ENCODE data around the gene PHYKPL.

PHYKPL gene

DNA sequence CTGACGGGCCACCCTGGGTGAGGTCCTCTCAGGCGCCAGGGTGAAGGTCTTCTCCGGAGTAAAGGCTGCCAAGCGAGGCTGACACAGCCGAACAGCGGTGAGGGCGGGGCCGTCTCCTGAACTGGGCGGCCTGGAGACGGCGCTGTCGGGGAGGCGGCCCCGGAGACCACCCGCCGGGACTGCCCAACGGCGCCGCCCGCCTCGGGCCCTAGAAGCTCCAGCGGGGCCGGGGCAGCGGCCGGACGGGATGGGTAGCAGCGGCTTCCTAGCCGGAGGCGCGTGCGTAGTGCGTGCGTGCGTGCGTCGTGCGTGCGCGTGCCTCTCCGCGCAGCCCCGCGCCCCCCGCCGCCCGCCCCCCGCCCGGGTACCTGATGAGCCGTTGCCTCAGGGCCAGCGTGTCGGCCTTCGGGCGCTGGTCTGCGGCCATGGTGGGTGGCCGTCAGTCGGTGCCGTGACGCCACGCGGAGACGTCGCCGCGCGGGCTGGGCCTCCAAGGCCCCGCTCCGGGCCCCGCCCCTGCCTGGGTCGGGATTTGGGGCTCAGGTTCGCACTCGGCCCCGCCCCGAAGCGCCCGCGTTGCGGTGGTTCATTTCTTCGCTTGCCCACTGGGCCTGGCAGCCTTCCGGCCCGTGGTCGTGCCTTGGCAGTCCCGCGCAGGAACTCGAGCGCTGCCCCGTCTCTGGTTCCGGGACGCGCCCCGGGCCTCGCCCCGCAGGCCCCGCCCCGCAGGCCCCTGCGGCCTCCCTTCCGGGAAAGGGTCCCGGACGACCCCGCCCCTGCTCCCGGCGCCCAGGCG is at the start of gene PHYKPL:
Gene PHYKPL, minus strand, starts transcription at position 679 of the 796 bp plus-strand sequence. Its CDS starts 252 bp downstream, at position 427.
- peak; percentile 32 for DNase-seq (ENCODE audit: low read depth)

DNA sequence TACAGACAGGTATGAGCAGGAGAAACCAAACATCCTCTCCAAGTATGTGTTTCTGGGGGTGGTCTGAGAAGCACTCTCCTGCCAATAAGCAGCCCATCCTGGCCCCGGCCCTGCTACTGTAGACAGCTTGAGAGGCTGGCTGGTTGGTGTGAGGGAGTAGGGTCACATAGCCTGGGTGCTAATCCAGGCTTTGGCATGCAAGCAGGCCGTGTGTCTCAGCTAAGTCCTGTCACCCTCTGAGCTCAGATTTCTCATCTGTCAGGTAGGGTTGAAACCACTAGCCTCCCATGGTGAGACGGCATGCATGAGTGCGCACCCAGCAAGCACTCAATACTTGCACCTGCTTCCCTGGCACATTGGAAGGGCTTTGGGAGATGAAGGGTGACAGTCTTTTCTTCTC is 49.8 kb upstream of the PHYKPL start:
- no peak for DNase-seq (ENCODE audit: low read depth)

DNA sequence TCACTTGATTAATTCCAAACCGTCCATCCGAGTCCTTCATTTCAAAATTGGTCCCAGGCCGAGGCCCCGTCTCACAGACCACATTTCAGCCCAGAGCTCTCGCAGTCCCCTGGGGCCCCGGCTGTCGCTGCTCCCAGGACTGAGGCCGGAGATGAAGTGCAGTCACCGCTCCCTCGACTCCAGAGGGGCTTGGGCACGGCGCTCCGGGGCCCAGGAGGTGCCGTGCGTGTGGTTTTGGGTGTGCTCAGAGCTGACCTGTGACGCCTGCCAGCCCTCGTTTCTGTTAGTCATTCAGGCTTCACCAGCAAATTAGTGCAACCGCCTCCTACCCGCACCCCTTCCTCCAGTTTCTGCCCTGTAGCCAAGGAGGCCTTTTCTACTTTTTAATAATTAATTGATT is 48.7 kb upstream of the PHYKPL start:
- no peak for DNase-seq (ENCODE audit: low read depth)

DNA sequence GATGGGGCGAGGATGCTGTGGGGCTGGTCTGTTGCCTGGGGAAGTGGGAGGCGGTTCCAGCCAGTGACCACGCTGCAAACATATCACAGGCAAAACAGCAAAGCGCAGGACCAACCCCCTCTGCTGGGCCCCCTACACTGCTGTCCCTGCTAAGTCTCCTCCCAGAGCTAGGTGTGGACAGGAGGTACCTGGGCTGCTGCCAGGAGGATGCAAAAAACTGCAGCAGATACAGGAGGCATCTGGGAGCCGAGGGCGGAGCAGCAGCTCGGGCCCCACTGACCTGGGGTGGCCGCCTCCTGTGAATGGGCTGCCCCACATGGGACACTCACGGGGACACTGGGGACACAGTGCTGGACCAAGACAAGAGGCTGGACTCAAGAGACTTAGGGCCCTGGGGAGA is 48.0 kb upstream of the PHYKPL start:
- no peak for DNase-seq (ENCODE audit: low read depth)

DNA sequence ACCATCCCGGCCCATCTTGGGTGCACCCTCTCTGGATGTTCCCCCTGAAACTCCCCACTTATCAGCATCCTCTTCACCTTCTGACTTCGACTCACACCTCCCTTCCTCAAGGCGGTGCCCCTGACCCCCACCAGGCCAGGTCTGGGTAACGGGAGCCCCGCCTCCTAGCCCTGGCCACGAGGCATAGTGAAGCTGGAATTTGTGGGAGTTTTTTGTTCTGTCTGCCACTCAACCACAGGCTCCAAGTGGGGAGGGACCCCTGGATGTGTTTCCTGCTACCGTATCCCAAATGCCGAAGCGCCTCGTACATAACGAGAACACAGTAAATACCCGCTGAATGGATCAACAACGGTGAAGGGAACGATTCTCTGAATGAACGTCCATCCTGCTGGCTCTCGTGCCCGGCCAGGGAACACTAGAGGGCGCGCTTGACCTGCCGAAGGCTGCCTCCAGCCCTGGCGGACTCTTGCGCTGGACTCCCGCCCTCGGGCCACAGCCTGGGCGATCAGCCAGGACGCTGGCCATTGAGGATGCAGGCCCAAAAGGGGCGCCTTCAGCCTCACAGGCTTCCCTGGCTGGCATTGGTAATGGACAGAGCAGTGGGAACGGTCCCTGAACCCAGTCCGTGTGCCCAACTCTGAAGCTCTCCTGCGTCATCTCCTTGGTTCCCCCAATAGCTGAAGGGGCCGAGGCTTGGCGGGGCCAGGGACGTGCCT is 47.3 kb upstream of the PHYKPL start:
- DNase-seq (ENCODE audit: low read depth): peak; percentile 56

DNA sequence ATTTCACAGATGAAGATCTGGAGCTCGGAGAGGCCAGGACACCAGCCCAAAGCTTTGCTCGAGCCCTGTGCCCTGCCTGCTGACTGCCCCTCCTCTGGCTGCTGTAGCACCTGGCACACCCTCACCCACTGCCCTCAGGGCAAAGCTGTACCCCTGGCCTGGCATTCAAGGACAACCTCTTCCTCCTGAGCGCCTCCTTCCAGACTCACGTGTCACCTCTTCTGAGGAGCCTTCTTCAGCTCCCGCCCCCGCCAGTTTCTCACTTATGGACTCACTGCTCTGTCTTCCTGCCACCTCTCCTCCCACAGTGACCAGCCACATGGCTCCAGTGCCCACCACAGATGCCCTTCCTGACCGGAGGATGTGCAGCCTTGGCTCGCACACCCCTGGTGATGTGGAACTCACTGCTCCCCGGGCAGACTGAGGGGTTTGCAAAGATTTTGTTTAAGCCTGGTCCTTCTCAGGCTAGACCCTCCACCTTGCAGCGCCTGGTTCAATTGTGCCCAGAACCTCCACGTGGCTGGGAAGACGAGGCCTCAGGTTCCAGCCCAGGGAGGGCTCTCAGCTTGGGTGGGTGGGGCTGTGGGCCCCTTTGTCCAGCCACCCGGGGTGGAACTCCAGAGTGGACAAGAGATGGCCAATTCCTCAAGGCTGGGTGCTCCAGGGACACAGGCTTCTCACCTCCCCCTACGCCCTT is 46.6 kb upstream of the PHYKPL start:
- no peak for DNase-seq (ENCODE audit: low read depth)

DNA sequence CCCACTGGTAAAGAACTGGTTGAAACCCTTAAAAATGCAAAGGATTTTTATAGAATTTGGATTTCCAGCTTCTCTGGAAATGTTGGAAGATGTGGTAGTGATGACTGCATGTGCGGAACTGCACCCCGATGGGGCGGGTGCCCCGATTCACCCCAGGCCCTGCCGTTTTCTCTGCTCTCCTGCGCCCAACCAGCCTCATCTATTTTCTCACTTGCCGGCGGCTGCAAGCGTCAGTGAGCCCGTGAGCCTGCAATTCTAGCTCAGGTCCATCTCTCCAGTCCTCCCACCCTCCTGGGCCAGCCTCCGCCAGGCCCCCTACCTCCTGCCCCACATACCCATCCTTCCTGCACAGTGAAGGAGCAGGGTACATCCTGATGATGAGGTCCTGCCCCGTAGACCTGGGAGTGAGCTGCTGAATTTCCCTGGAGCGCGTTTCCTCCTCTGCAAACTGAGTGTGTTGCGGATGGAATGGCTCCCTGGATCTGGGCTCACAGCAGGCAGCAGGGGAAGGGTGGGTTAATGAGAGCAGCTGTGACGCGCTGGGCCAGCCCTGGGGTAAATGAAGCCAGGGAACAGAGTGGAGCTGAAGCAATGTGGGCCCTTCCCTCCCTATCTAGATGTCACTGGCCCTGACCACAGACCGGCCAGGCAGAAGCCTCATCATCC is 45.9 kb upstream of the PHYKPL start:
- DNase-seq (ENCODE audit: low read depth): no peak

DNA sequence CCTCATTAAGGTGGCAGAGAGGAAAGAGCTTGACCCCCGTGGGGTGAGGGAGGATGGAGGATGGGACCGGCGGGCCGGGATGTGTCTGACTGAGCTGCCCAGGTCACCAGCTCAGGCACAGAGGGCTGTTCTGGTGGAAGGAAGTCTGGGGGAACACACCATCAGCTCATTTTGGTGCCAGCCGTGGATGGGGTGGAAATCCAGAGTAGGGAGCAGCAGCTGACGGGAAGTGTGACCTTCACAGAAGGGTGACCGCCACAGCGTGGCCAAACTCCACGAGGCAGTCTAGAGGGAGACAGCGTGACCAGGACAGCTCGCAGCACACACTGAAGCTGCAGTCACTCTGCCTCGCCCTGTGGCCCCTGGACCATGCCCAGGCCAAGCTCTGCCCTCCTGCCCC is 45.3 kb upstream of the PHYKPL start:
- DNase-seq (ENCODE audit: low read depth): no peak

DNA sequence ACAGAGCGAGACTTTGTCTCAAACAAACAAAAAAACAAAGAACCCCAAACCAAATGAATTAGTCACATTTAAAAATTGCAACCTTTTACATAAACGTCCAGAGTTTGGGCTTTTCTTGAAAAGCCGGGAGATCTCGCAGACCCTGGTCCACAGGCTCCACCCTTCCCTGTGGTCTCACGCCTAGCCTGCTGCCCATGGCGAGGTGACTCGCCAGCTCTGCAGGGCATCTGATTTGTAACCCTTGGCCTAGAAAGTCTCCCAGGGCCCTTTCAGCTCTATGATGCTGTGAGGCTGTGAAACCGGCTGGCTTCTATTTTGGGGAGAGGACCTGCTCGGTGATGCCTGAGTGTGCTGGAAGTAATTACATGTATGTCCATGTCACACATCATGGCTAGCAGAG is 44.7 kb upstream of the PHYKPL start:
- no peak for DNase-seq (ENCODE audit: low read depth)

DNA sequence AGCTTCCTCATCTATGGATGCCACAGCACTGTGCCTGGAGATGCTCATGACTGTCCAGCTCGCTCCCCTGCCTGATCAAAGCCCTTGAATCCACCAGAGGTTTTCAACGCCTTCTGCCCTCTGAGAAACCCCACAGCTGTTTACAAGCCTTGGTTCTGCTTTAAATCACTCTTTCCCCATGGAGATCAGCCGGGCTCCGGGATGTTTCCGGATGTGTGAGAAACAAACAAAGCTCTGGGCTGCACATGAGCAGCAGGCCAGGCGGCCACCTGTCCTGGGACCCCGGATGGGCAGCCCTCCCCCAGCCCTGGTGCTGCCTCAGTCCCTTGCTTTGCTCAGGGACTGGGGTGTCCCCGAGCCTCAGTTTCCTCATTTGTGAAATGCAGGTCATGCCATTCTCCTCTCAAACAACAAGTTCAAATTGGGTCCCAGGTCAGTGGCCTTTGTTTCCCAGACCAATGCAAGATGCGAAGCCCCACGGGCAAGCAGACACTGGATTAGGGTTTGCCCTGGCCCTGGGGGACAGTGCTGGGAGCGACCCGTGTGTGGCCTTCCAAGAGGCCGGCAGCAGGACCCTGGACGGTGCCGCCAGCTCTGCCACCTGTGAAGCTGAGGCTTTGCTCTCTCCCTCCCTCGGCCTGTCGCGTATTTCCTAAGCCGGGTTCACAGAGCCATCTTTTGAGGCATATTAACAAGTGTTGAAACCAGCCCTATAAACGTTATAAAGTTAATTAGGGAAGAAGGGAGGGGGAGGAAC is 42.4 kb upstream of the PHYKPL start:
- DNase-seq (ENCODE audit: low read depth): no peak

DNA sequence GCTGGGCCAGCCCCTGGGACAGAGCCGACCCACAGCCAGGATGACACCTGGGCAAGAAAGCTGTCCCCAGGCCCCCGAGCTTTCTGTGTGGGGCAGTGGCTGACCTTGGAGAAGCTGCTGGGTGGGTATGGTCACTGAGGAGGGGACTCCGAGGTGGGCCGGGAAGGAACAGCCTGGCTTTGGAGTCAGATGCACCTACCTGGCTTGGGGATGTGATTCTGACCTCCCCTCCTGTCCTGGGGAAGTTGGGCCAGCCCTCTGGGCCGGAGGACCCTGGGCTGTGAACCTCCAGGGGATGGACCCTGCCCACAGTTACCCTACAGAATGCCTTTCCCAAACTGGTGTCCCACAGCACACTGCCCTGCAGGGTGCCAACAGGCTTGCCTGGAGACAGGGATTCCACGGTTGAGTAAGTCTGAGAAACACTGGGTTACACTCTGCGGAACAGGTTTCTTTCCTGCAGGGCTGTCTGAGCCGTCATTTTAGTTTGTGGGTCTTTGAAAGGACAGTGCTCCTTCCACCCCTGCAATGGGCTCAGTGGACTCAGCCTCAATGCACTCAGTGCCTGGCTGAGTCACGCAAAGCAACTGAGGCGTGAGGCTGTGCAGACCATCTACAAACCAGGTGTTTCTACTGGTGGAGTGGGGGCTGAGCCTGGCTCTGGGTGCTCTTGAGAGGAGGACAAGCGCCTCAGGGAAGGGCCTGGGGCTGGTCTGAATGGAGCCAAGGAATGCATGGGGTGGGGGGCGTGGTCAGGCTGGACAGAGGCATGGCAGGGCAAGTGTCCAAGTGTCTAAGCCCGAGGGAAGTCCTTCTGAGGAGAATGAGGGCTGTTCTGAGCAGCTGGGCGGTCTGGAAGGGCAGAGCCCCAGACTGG is 41.3 kb upstream of the PHYKPL start:
- DNase-seq (ENCODE audit: low read depth): no peak

DNA sequence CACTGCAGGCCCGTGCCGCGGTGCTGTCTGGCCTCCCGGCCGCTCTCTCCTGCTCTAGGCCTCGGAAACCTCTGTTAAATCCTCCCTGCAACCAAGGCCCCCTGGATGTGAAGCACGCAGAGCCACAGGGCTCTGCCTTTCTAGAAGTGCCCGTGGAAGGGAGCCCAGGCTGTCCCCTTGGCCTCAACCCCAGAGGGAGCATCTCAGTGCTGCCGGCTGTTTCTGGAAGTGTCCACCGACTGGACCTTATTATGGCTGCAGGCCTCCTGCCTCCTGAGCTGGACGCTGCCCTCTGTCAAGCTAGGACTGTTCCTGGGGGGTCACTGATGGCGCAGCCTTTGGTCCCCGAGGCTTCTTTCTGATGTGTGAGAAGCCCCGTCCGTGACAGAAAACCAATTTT is 40.4 kb upstream of the PHYKPL start:
- no peak for DNase-seq (ENCODE audit: low read depth)

DNA sequence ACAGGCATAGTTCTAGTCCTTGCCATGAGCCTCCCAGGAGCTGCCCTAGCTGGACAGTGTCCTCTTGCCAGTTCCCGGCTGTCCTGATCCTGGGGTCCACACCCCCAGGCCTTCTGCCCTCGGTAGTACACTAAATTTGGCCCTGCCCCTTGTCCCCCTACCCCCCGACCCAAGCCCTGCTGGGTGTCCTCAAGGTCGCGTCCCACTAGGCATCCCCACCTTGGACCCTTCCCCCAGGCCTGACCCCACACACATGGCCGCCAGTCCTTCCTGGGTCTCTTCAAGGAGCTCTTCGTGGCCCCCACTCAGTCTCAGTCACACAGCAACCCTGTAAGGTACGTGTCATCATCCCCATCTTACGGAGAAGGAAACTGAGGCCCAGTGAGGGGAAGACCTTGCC is 40.0 kb upstream of the PHYKPL start:
- DNase-seq (ENCODE audit: low read depth): no peak

DNA sequence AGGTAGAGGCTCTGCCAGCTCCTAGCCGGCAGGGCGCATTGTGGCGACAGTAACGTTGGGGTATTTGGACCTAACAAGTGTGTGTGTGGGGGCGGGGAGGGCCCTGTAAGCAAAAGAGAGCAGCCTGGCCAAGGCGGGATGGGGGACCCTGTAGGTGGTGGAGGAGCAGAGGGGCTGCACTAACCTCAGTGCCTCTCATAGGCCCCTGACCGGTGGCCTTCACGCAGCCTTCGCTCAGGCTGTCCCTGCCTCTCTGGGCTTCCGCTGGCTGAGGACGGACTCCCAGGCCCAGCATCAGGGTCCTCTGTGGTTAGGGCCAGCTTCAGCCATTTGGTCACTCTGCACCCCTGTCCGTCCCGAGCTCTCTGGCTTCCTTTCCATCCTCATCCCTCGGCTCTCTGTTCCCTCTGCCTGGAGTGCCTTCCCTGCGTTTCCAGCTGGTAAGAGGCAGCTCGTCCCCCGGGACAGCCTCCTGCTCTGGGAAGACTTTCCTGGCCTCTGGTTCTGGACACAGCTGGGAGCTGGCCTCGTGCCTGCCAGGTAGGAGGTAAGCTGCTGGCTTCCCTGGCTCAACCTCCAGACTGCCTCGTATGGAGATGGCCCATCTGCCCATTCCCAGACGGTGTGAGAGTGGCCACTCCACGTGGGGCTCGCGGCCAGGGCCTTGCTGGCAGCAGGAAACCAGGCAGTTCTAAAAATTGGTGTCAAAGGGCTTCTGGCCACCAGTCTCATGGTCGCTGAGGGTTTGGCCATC is 39.3 kb upstream of the PHYKPL start:
- DNase-seq (ENCODE audit: low read depth): no peak

DNA sequence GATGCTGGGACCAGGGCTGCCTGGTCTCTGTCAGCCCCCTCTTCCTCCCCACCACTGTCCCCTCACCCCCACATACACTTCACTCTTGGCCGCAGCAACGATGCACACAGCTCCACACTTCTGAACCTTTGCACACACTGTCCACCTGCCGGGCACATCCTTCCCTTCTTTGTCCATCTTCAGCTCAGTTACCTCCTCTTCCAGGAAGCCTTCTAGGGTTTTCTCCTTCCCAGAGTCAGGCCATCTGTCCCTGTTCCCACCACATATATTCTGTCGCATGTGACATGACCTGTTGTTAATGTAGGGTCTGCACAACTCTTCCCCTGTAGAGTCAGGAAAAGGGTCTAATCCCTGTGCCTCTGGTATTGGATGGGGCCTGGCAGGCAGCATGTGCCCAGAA is 38.6 kb upstream of the PHYKPL start:
- no peak for DNase-seq (ENCODE audit: low read depth)

DNA sequence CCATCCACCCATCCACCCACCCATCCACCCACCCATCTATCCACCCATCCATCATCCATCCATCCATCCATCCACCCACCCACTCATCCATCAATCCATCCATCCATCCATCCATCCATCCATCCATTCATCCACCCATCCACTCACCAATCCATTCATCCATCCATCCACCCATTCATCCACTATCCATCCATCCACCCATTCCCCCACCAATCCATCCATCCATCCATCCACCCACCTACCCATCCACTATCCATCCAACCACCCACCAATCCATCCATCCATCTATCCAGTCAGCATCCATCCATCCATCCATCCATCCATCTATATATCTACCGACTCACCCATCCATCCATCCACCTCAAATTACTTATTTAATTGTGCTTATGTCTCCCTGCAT is 36.9 kb upstream of the PHYKPL start:
- no peak for DNase-seq (ENCODE audit: low read depth)

DNA sequence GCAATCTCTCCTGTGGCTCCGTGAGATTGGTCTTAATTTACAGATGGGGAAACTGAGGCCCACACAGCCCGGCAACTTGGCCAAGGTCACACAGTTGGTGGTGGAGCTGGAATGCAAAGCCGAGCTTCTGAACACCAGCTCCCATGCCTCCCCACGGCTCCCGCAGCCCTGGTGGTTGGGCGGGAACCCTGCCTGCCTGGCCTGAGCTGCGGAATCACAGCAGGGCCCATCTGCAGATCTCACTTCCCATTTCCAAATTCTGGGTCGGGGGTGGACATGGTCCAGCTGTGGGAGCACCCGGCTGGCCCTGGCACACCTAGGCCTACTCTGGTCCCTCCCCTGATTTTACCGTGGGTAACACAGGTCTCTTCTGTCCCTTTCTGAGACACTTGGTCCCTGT is 35.3 kb upstream of the PHYKPL start:
- DNase-seq (ENCODE audit: low read depth): no peak

DNA sequence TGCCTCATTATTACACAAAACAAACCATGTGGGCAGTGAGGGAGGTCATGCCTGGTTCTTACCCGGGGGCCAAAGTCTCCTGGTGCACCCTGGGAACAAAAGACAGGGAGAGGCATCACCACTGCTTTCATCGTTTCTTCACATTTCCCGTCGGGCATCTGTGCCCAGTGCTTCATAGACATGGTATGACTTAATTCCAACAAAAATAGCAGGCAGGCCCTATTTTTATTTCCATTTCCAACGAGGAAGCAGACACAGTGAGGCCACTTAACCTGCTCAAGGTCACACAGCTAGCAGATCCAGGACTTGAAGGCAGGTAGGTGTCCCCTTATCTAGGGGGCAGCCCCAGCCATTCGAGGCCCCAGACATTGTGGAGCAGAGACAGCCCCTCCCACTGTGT is 34.6 kb upstream of the PHYKPL start:
- DNase-seq (ENCODE audit: low read depth): no peak

DNA sequence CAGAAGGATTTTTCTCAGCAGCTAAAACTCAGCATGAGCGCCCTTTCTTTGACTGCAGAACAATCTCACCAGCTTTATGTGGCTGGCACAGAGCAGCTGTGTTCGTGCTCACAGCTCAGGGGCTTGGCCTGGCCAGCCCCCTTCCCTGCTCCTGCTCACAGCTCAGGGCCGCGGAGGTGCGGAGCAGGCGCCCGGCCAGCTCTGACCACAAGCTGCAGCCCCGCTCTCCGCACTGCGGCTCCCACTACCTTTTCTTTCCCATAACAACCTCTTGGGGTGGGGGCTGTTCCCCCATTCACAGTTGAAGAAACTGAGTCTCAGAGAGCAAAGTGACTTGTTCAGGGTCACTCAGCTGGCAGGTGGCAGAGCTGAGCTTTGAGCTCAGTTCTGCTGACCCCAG is 34.0 kb upstream of the PHYKPL start:
- DNase-seq (ENCODE audit: low read depth): no peak

DNA sequence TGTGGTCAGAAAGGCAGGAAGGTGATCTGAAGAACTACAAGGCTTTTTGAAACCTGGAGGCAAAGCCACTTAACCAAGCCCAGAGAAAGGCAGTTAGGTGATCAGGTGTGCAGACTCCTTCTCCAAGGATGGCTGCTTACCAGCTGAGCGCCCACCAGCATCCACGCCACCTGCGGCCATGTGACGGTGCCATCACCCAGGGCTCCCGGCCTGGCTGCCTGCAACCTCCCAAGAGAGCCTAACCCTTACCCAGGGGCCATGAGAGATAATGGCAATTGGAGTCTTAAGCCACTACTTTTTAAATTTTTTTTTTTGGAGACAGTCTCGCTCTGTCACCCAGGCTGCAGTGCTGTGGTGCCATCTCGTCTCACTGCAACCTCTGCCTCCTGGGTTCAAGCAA is 33.1 kb upstream of the PHYKPL start:
- DNase-seq (ENCODE audit: low read depth): no peak
